GM19397 (cell line): Measurements from ENCODE around the gene ZNF860.

Source experiments
- ATAC-seq: cut with Tn5 transposase; IDR thresholded peaks from one replicate; pipeline ENCODE4 v1.9.1; 2021; ENCODE audit warnings: mild to moderate bottlenecking, moderate library complexity; ENCODE audit not compliant: unreplicated experiment

Gene ZNF860

GRCh38 chr3:31981206-31982181 lies at the start of gene ZNF860, which contains the start of gene OSBPL10:
TSS of gene ZNF860 (plus strand) at chr3:31981750. CDS start at chr3:31989080, 7,330 bp downstream.
TSS of gene OSBPL10 (minus strand) at chr3:31981262. CDS start at chr3:31981179, 83 bp downstream.
- ATAC-seq: no peak

GRCh38 chr3:31932990-31933389 lies 48.6 kb upstream of the ZNF860 start:
- no peak for ATAC-seq

GRCh38 chr3:31934018-31934417 lies 47.5 kb upstream of the ZNF860 start:
- no peak for ATAC-seq

GRCh38 chr3:31934866-31935265 lies 46.7 kb upstream of the ZNF860 start:
- ATAC-seq: no peak

GRCh38 chr3:31936420-31937060 lies 45.0 kb upstream of the ZNF860 start:
- ATAC-seq: no peak

- no peak for ATAC-seq
These were observed 44.3 kb upstream of the ZNF860 start for GRCh38 chr3:31937225-31937624.

- no peak for ATAC-seq
These were observed 39.1 kb upstream of the ZNF860 start for GRCh38 chr3:31942446-31942845.

GRCh38 chr3:31943041-31943440 lies 38.5 kb upstream of the ZNF860 start:
- no peak for ATAC-seq

- no peak for ATAC-seq
These were observed 35.9 kb upstream of the ZNF860 start for GRCh38 chr3:31945738-31946052.

GRCh38 chr3:31946484-31947081 lies 35.0 kb upstream of the ZNF860 start:
- no peak for ATAC-seq

- ATAC-seq: no peak
These were observed 34.4 kb upstream of the ZNF860 start for GRCh38 chr3:31947162-31947561.

GRCh38 chr3:31947671-31948091 lies 33.9 kb upstream of the ZNF860 start:
- ATAC-seq: no peak

- no peak for ATAC-seq
These were observed 33.3 kb upstream of the ZNF860 start for GRCh38 chr3:31948280-31948679.

GRCh38 chr3:31952205-31952604 lies 29.3 kb upstream of the ZNF860 start:
- ATAC-seq: peak; percentile 92

GRCh38 chr3:31953091-31953490 lies 28.5 kb upstream of the ZNF860 start:
- ATAC-seq: no peak

GRCh38 chr3:31953636-31954035 lies 27.9 kb upstream of the ZNF860 start:
- ATAC-seq: no peak

- no peak for ATAC-seq
These were observed 26.0 kb upstream of the ZNF860 start for GRCh38 chr3:31955581-31955980.

GRCh38 chr3:31957106-31957505 lies 24.4 kb upstream of the ZNF860 start:
- ATAC-seq: no peak

- ATAC-seq: no peak
These were observed 22.8 kb upstream of the ZNF860 start for GRCh38 chr3:31958701-31959152.

- no peak for ATAC-seq
These were observed 22.3 kb upstream of the ZNF860 start for GRCh38 chr3:31959251-31959650.

- peak; percentile 35 for ATAC-seq
These were observed 21.4 kb upstream of the ZNF860 start for GRCh38 chr3:31959951-31960792.
